ENCODE results near the gene IDH2.

DNA sequence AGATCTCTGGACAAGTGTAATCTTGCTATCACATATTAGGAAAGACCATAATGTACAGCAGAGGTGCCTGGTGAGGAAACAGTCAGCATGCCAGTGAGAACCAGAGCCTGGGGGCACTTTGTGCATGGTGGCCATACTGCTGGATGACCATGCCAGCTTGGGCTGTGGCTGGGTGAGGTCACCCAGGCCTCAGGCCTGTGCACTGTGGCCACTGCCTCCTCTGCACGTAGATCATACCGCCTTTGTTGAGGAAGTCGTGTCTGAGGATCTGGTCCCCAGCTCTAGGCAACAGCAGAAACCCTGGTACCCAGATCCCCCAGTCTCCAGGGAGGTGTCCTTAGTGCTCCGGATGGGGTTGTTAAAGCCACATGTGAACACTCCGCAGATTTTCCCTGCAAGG, 62.3 kb downstream of the IDH2 start:
- no peak for TF ChIP-seq POLR2A (IDR thresholded peaks at IDR 0.05)
- TF ChIP-seq, protein P1, sequence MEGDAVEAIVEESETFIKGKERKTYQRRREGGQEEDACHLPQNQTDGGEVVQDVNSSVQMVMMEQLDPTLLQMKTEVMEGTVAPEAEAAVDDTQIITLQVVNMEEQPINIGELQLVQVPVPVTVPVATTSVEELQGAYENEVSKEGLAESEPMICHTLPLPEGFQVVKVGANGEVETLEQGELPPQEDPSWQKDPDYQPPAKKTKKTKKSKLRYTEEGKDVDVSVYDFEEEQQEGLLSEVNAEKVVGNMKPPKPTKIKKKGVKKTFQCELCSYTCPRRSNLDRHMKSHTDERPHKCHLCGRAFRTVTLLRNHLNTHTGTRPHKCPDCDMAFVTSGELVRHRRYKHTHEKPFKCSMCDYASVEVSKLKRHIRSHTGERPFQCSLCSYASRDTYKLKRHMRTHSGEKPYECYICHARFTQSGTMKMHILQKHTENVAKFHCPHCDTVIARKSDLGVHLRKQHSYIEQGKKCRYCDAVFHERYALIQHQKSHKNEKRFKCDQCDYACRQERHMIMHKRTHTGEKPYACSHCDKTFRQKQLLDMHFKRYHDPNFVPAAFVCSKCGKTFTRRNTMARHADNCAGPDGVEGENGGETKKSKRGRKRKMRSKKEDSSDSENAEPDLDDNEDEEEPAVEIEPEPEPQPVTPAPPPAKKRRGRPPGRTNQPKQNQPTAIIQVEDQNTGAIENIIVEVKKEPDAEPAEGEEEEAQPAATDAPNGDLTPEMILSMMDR (IDR thresholded peaks at IDR 0.05), result no peak

All from testis (tissue), 2 donors.